GM18526 (cell line): ENCODE results near the gene CACNA2D1.

Experiments used
- POLR2A ChIP-seq: IDR thresholded peaks from 3 replicates; pipeline ENCODE4 v1.6.1; 2011; ENCODE audit not compliant: insufficient read length; ENCODE audit errors: extremely low read depth

The CACNA2D1 gene

GRCh38 chr7:82126576-82126975 is 317.0 kb downstream of the CACNA2D1 start:
- TF ChIP-seq POLR2A, result no peak

GRCh38 chr7:82124445-82124844 is 319.1 kb downstream of the CACNA2D1 start:
- no peak for TF ChIP-seq POLR2A

DNA sequence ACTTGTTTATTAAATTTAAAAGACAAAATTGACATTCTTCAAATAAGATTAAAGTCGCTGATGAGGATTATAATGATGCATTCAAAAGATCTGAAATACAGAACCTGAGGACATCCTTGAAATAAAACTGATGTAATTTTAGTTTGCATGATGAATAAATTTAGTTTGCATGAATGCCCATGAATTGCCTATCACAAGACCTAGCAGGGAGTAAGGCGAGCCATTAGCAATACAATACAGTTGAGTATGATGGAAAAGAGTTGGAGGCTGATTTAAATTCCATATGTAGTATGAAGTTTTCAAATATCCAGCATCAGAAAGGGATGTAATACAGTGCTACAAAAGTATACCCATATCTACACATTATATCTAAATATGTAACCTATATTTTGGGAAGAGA is 321.3 kb downstream of the CACNA2D1 start:
- TF ChIP-seq POLR2A, result no peak

- no peak for TF ChIP-seq POLR2A
Observed at GRCh38 chr7:82114237-82114636, 329.3 kb downstream of the CACNA2D1 start.

DNA sequence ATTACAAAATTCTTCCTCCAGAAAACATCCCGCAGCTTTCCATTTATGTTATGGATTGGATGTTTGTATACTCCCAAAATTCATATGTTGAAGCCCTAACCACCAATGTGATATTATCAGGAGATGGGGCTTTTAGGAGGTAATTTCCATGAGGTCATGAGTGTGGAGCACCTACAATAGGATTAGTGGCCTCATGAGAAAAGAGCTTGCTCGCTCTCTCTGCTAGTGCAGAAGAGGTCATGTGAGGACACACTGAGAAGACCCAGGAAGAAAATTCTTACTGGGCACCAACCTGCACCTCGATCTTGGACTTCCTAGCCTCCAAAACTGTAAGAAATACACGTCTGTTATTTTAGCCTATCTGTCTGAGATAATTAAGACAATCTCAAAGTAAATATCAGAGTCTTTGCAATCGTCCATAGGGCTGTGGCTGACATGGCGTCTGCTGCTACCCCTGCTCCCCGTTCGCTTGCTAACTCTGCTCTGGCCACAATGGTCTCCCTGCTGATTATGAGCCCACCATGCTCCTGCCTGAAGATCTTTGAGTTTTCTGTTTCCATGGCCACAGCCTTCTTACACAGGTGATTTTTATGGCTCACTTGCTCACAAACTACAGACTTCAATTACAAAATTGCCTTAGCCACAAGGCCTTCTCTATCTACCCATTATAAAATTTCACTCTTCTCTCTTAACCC is 333.3 kb downstream of the CACNA2D1 start:
- no peak for TF ChIP-seq POLR2A

- no peak for TF ChIP-seq POLR2A
Observed at GRCh38 chr7:82109288-82109687, 334.3 kb downstream of the CACNA2D1 start.

DNA sequence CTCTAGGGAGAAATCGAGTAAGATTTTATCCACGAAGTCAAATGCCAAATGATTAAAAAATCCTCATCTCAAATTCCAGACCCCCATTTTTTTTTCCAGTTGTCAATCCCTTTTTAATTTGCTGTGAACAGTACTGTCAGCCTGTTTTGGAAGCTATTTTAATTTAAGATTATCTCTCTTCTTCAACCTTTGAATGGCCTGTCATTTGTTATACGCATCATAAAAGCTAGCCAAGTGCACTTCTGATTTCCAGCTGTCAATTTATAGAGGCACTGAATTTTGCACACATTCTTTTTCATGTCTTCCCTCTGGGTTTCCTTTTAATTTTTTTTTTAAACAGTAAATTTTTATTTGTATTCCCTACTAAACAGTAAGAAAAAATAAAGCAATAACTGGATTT is 337.4 kb downstream of the CACNA2D1 start:
- no peak for TF ChIP-seq POLR2A

DNA sequence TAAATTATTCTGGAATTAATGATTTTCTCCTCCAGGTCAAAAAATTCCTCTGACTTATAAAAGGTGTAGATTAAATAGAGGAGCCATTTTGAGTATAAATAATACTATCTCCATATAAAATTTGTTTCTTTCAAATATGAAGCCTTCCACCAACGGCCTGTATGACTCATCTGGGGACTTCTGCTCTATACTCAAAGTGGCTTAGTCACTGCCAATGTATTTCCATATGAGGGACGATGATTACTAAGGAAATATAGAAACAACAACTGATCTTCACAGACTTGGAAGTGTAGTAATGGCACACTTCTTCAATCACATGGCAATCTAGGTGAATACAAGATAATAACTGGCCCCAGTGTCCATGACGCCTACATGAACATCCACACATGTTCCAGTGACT is 338.1 kb downstream of the CACNA2D1 start:
- no peak for TF ChIP-seq POLR2A

- no peak for TF ChIP-seq POLR2A
Observed at GRCh38 chr7:82098414-82098813, 345.2 kb downstream of the CACNA2D1 start.

- no peak for TF ChIP-seq POLR2A
Observed at GRCh38 chr7:82091126-82091684, 352.4 kb downstream of the CACNA2D1 start.

GRCh38 chr7:82087099-82087498 is 356.5 kb downstream of the CACNA2D1 start:
- no peak for TF ChIP-seq POLR2A

DNA sequence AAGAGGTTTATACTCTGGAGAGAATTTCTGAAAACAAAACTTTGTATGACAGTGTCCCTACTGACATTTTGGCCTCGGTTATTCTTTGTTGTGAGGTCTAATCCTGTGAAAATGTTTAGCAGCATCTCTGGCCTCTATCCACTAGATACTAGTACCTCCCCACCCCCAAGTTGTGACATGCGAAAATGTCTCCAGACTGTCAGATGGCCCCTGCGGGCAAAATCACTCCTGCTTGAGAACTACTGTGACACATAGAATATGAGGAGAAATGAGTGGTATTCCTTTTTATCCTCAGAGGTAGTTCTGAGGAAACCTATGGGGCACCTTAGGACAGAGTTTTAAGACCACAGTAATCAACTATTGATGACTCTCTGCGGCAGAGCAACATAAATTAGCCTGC is 358.5 kb downstream of the CACNA2D1 start:
- no peak for TF ChIP-seq POLR2A

GRCh38 chr7:82081644-82082224 is 361.8 kb downstream of the CACNA2D1 start:
- TF ChIP-seq POLR2A, result no peak

DNA sequence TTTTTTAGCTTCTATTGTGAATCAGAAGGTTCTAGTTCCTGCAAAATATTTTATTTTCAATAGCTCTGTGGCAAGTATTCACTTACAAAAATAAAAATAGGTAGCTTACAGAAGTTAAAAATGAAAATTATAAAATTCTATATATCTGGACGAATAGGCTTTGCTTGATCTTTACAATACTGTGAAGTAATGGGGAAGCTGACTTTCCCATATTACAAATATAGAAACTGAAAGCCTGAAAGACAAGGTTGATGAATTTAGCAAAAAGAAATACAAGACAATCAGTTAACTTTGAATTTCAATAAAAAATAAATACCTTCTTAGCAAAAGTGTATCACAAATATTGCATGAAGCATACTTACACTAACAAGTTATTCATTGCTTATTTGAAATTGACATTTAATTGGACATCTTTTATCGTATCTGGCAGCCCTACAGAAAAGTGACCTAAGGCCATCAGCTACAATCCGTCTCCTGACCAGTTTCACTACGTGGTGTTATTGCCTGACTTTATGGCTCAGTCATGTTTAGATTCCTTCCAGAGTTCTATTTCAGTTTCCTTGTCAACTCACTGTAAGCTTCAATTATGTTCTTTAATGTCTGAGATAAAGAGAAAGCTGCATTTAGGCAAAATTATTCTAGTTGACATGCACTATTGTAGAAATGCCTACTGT is 363.2 kb downstream of the CACNA2D1 start:
- no peak for TF ChIP-seq POLR2A

DNA sequence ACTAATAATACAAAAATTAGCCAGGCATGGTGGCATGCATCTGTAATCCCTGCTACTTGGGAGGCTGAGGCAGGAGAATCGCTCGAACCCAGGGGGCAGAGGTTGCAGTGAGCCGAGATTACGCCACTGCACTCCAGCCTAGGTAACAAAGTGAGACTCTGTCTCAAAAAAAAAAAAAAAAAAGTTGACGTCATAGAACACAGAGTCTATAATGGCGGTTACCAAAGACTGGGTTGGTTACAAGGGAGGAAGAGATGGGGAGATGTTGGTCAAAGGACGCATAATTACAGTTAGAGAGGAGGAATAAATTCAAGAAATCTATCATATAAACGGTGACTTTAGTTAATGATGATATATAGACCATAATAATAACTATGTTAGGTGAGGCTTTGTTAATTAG is 364.1 kb downstream of the CACNA2D1 start:
- TF ChIP-seq POLR2A, result no peak

GRCh38 chr7:82078807-82079206 is 364.8 kb downstream of the CACNA2D1 start:
- TF ChIP-seq POLR2A, result no peak
